GM12878 (cell line): ENCODE measurements around the gene RGS19. TPM values are rescaled to one million over a fixed set of nuclear protein-coding genes. Genes with fewer than 3 reads are reported as not detected.
A peak's percentile ranks its signal among the peaks of the same experiment; 100 is the strongest.

Experiments used
- ATAC-seq: fragments of 200-7000 bp; cut with Tn5 transposase; 3 replicates; pipeline ENCODE4 v1.9.1; 2020; ENCODE audit warnings: mild to moderate bottlenecking, moderate library complexity
- BruUV-seq: library from RNA; stranded (reverse); fragments of 400-500 nt; replicated peaks from 2 replicates; lab custom pipeline; 2021; lab: Mats Ljungman, UMichigan
- CTCF ChIA-PET: fragments of 300-600 bp; sonication (Branson Sonifier 250); formaldehyde crosslinking; extraction: SDS; loops from one replicate; lab custom pipeline; 2021; ENCODE audit warnings: inconsistent platforms; lab: Yijun Ruan, JAX
- POLR2A ChIA-PET: fragments of 350-600 bp; formaldehyde crosslinking; extraction: SDS; loops from one replicate; lab custom pipeline; 2021; ENCODE audit warnings: inconsistent platforms; lab: Charles Lee
- RAD21 ChIA-PET: fragments of 300-600 bp; sonication (Branson Sonifier 250); formaldehyde crosslinking; loops from one replicate; lab custom pipeline; 2023; ENCODE audit warnings: antibody characterized with exemption; ENCODE audit not compliant: unreplicated experiment; lab: Charles Lee
- SMC1A ChIA-PET: fragments of 300-600 bp; sonication (Branson Sonifier 250); formaldehyde crosslinking; loops from one replicate; lab custom pipeline; 2023; ENCODE audit not compliant: unreplicated experiment, uncharacterized antibody; lab: Charles Lee
- DNase-seq: peaks from one replicate; pipeline ENCODE4 v3.0.0-alpha.2; 2011; ENCODE audit warnings: low read depth, low spot score
- FAIRE-seq: peaks from 3 replicates; lab custom pipeline; 2011; peaks lifted over from hg19 to GRCh38; lab: Jason Lieb, UNC
- H2AFZ ChIP-seq: 2 replicates; pipeline ENCODE4 v1.6.0; 2011; ENCODE audit warnings: low read depth, low read length, control low read depth; ENCODE audit not compliant: control insufficient read depth
- H3K27ac ChIP-seq: 2 replicates; pipeline ENCODE4 v1.5.1; 2011; ENCODE audit warnings: control low read depth; ENCODE audit not compliant: control insufficient read depth, insufficient read depth
- H3K27me3 ChIP-seq, 2 experiments: replicated peaks in 1 of 2; 2 replicates each; pipeline versions ENCODE4 v1.6.0 to v1.6.1; 2011; ENCODE audit warnings: low read length in 1 of 2; ENCODE audit not compliant: control insufficient read depth in 2 of 2, insufficient read depth in 2 of 2
- H3K36me3 ChIP-seq, 2 experiments: 2 replicates each; pipeline ENCODE4 v1.5.1; 2011; ENCODE audit warnings: low read length in 1 of 2; ENCODE audit not compliant: control insufficient read depth in 2 of 2, insufficient read depth in 2 of 2
- H3K4me1 ChIP-seq: 2 replicates; pipeline ENCODE4 v1.6.1; 2011; ENCODE audit warnings: mild to moderate bottlenecking, low read length, moderate library complexity, mixed read lengths; ENCODE audit not compliant: control insufficient read depth, insufficient read depth
- H3K4me2 ChIP-seq: 2 replicates; pipeline ENCODE4 v1.6.0; 2011; ENCODE audit warnings: control low read depth; ENCODE audit not compliant: control insufficient read depth, insufficient read depth
- H3K4me3 ChIP-seq: fragments of 200-600 bp; sonication (generic); 2 replicates; pipeline ENCODE4 v1.5.1; 2016
- H3K79me2 ChIP-seq: 2 replicates; pipeline ENCODE4 v1.6.0; 2011; ENCODE audit warnings: low read length; ENCODE audit not compliant: control insufficient read depth, insufficient read depth
- H3K9ac ChIP-seq: 2 replicates; pipeline ENCODE4 v1.8.0; 2011; ENCODE audit warnings: low read length, control low read depth, mixed read lengths; ENCODE audit not compliant: control insufficient read depth, insufficient read depth
- H3K9me3 ChIP-seq: replicated peaks from 3 replicates; pipeline ENCODE4 v1.5.1; 2011; ENCODE audit warnings: mild to moderate bottlenecking, low read length; ENCODE audit not compliant: control insufficient read depth, insufficient read depth
- H4K20me1 ChIP-seq: 2 replicates; pipeline ENCODE4 v1.6.0; 2011; ENCODE audit not compliant: control insufficient read depth, insufficient read depth
- BHLHE40 ChIP-seq, 2 experiments: fragments of 450-650 bp in 1 of 2; IDR thresholded peaks; 2 replicates each; pipeline ENCODE4 v1.6.1; 2011 to 2017; ENCODE audit warnings: low read depth in 2 of 2, borderline replicate concordance in 1 of 2, improper control_type of control experiment in 1 of 2, low read length in 1 of 2, mild to moderate bottlenecking in 1 of 2
- BMI1 ChIP-seq: fragments of 450-650 bp; IDR thresholded peaks from 2 replicates; pipeline ENCODE4 v1.6.1; 2016; ENCODE audit warnings: mild to moderate bottlenecking, moderate library complexity, borderline replicate concordance
- CBX5 ChIP-seq: sonication (generic); IDR thresholded peaks from 2 replicates; pipeline ENCODE4 v1.6.1; 2016; ENCODE audit warnings: low read depth, moderate library complexity, mild to moderate bottlenecking, inconsistent platforms
- EP300 ChIP-seq, 2 experiments: fragments of 150-350 bp in 1 of 2; IDR thresholded peaks; 2 replicates each; pipeline ENCODE4 v1.6.1; 2011 to 2012; ENCODE audit warnings: low read depth in 2 of 2, low read length in 2 of 2, borderline replicate concordance in 1 of 2, improper control_type of control experiment in 1 of 2, inconsistent platforms in 1 of 2; ENCODE audit not compliant: control insufficient read depth in 1 of 2
- IKZF1 ChIP-seq: fragments of 450-650 bp; conservative IDR thresholded peaks from 2 replicates; pipeline ENCODE4 v1.6.1; 2017; ENCODE audit warnings: antibody characterized with exemption, mild to moderate bottlenecking
- ZBED1 ChIP-seq: IDR thresholded peaks from 2 replicates; pipeline ENCODE4 v1.6.1; 2016; ENCODE audit warnings: borderline replicate concordance
- WGBS: methylation state at CpG from one replicate; pipeline ENCODE4 v1.1.6; 2016; ENCODE audit warnings: low lambda C conversion rate; ENCODE audit not compliant: insufficient replicate concordance, insufficient coverage; ENCODE audit errors: missing lambda C conversion rate; 5-methylcytosine and 5-hydroxymethylcytosine counted together
- in situ Hi-C: fragments of 300-500 bp; cut with MboI; formaldehyde crosslinking; loops from 9 replicates; pipeline ENCODE4 v1.14.3; 2018; ENCODE audit warnings: mixed read lengths
- intact Hi-C: fragments of 100-400 bp; cut with micrococcal nuclease; formaldehyde crosslinking; loops from one replicate; pipeline ENCODE4 v1.14.2; 2022; ENCODE audit not compliant: unreplicated experiment
- polyA plus RNA-seq, 11 experiments: library from polyadenylated mRNA; depleted of rRNA in 4 of 11; unstranded in 6 of 11; stranded (reverse) in 5 of 11; fragments of >200 nt; fragmentation: Nextera tagmentation in 4 of 11; fragmentation: Illumina TruSeq in 1 of 11; extraction: Ambion mirVana in 4 of 11; extraction: Trizol in 1 of 11; gene quantifications; 1 replicate in 1 of 11; 2 replicates in 10 of 11; pipeline versions ENCODE4 v1.2.1 to v1.2.3, GENCODE V29; 2011 to 2016; ENCODE audit warnings: inconsistent platforms in 2 of 11, missing spikeins in 2 of 11, low read depth in 1 of 11
- total RNA-seq, 4 experiments: library from RNA; depleted of rRNA in 3 of 4; stranded (reverse); fragments of >200 nt in 3 of 4; fragmentation: Illumina TruSeq in 1 of 4; extraction: Trizol in 1 of 4; gene quantifications; 2 replicates each; pipeline versions ENCODE4 v1.2.1 to v1.2.3, GENCODE V29; 2013 to 2021
- TF ChIP-seq, protein P1 (sequence below): fragments of 450-650 bp; IDR thresholded peaks from 2 replicates; pipeline ENCODE4 v1.6.1; 2017; ENCODE audit warnings: low read depth, mild to moderate bottlenecking, moderate library complexity
- TF ChIP-seq, protein P2 (sequence below): IDR thresholded peaks from 2 replicates; pipeline ENCODE4 v1.6.1; 2011; ENCODE audit warnings: borderline replicate concordance, low read depth, mild to moderate bottlenecking, moderate library complexity, low read length; ENCODE audit not compliant: insufficient read depth, poor library complexity, severe bottlenecking
- TF ChIP-seq, protein P3 (sequence below): IDR thresholded peaks from 2 replicates; pipeline ENCODE4 v1.6.1; 2011; ENCODE audit warnings: low read depth, low read length, improper control_type of control experiment, borderline replicate concordance
- TF ChIP-seq, protein P4 (sequence below): IDR thresholded peaks from 2 replicates; pipeline ENCODE4 v1.6.1; 2012; ENCODE audit warnings: low read length, inconsistent platforms

The RGS19 gene
- total and polyA plus RNA-seq, 10 of the 15 experiments (the other 5 are each of a cell fraction or from before 2014, with no cell fraction given), result 0.82 to 62.4 (median 39.8) TPM

DNA sequence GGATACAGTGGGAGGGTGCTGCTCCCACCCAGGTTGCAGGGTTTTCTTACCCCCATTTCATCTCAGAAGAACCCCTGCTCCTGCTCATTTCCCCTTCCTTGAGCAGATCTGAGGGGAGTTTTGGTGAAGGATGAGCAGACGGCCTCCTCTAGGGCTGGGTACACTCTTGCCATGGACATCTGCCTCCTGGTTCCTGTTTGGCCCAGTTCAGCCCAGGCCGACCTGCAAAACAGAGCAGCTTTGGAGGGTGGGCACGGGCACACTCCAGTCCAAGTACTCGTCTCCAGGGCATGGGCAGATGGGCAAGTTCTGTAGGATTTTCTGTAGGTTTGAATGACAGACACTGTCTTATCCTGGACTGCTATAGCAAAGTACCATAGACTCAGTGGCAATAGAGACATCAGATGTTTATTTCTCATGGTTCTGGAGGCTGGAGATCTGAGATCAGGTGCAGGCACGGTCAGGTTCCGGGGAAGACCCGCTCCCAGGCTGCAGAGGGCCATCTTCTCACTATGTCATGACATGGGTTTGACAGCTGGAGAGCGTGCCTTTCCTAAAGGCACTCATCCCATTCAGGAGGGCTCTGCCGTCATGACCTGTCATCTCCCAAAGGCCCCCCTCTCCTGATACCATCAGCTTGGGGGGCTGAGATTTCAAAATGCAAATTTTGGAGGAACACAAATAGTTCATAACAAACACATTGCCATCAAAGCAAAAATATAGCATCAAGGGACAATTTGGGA is 21.8 kb upstream of the RGS19 start (continued):
- TF ChIP-seq, protein P1, sequence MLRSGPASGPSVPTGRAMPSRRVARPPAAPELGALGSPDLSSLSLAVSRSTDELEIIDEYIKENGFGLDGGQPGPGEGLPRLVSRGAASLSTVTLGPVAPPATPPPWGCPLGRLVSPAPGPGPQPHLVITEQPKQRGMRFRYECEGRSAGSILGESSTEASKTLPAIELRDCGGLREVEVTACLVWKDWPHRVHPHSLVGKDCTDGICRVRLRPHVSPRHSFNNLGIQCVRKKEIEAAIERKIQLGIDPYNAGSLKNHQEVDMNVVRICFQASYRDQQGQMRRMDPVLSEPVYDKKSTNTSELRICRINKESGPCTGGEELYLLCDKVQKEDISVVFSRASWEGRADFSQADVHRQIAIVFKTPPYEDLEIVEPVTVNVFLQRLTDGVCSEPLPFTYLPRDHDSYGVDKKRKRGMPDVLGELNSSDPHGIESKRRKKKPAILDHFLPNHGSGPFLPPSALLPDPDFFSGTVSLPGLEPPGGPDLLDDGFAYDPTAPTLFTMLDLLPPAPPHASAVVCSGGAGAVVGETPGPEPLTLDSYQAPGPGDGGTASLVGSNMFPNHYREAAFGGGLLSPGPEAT, result no peak
- no peak for TF ChIP-seq CBX5
- TF ChIP-seq ZBED1, result no peak
- TF ChIP-seq, protein P2, sequence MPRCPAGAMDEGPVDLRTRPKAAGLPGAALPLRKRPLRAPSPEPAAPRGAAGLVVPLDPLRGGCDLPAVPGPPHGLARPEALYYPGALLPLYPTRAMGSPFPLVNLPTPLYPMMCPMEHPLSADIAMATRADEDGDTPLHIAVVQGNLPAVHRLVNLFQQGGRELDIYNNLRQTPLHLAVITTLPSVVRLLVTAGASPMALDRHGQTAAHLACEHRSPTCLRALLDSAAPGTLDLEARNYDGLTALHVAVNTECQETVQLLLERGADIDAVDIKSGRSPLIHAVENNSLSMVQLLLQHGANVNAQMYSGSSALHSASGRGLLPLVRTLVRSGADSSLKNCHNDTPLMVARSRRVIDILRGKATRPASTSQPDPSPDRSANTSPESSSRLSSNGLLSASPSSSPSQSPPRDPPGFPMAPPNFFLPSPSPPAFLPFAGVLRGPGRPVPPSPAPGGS, result no peak

DNA sequence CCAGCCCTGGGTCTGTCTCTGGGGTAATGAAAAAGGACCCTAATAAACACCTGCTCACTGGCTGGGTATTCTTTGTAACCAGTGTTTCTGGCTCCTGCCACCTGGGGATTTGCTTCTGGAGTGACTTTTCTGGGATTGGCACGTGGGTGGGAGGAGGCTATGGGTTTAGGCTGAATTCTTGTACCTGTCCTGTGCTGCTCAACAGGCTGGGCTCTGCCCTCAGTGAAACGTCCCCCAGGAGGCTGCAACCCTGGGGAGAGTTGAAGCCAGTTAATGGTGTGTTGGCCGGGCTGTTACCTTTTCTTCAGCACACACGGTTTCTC is 21.2 kb upstream of the RGS19 start:
- ATAC-seq, result peak; percentile 9; the same call in 2 of the 3 replicates
- Histone ChIP-seq H3K36me3 (no peaks in the 10 kb centered on the region), H3K27ac (no peak overlapping the region), H3K27me3 (peaks cover 4 to 11% of the 10 kb centered on the region in 2 experiments; a peak in 3 of 4 replicates), H3K9me3 (no peaks in the 10 kb centered on the region), H3K4me3 (no peak overlapping the region), H3K9ac (no peak overlapping the region), H3K79me2 (no peaks in the 10 kb centered on the region), H4K20me1 (no peaks in the 10 kb centered on the region), H2AFZ (no peak overlapping the region), H3K4me2 (no peak overlapping the region), H3K4me1 (peaks cover 16% of the 10 kb centered on the region)
- in situ Hi-C loops, result no loop called here
- DNase-seq, result no peak
- 2% methylated on average over 4 of the region's 4 CpGs for WGBS
- intact Hi-C loops, result no loop called here
- ChIA-PET POLR2A (no interaction called here), SMC1A (interaction anchor here (1.6 to 1.7 kb wide), 2 partner anchors 20 kb away, joined by 5 to 7 read pairs; partner anchors contain the start of genes OPRL1 and RGS19), RAD21 (interaction anchor here (0.7 to 1.9 kb wide), 7 partner anchors 9 to 120 kb away, joined by 3 to 7 read pairs (median 5); partner anchors contain the start of genes LKAAEAR1, OPRL1, RGS19 and SAMD10), CTCF (interaction anchor here (0.8 to 2.6 kb wide), 6 partner anchors 10 to 22 kb away, joined by 3 to 7 read pairs (median 4); partner anchors contain the start of gene LKAAEAR1)
- FAIRE-seq, result no peak
- peak; percentile 17 for TF ChIP-seq IKZF1
- no peak for TF ChIP-seq BMI1
- TF ChIP-seq BHLHE40 (IDR thresholded peaks at IDR 0.05; ENCODE audit: borderline replicate concordance in 1 of 2, low read depth in 2 of 2, low read length in 1 of 2), result 0 out of 4 replicates have a peak, but pooled peaks of 1 of the 2 experiments have one; percentile 34
- TF ChIP-seq, protein P3, sequence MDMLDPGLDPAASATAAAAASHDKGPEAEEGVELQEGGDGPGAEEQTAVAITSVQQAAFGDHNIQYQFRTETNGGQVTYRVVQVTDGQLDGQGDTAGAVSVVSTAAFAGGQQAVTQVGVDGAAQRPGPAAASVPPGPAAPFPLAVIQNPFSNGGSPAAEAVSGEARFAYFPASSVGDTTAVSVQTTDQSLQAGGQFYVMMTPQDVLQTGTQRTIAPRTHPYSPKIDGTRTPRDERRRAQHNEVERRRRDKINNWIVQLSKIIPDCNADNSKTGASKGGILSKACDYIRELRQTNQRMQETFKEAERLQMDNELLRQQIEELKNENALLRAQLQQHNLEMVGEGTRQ, result no peak
- TF ChIP-seq EP300 (IDR thresholded peaks at IDR 0.05; ENCODE audit: borderline replicate concordance in 1 of 2, control insufficient read depth in 1 of 2, low read depth in 2 of 2, low read length in 2 of 2), result 0 out of 4 replicates have a peak, but pooled peaks of 1 of the 2 experiments have one; percentile 23
- TF ChIP-seq, protein P4, sequence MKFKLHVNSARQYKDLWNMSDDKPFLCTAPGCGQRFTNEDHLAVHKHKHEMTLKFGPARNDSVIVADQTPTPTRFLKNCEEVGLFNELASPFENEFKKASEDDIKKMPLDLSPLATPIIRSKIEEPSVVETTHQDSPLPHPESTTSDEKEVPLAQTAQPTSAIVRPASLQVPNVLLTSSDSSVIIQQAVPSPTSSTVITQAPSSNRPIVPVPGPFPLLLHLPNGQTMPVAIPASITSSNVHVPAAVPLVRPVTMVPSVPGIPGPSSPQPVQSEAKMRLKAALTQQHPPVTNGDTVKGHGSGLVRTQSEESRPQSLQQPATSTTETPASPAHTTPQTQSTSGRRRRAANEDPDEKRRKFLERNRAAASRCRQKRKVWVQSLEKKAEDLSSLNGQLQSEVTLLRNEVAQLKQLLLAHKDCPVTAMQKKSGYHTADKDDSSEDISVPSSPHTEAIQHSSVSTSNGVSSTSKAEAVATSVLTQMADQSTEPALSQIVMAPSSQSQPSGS, result no peak
- BruUV-seq, result no TSS peak
